GM03348 (cell line): ENCODE results near the gene TMEM52.
"Not testable (repeated sequence)": the region's sequence is repeated elsewhere in the genome, so short reads cannot be mapped to it uniquely, and the experiment has no call there.

Experiments
- DNase-seq: peaks from one replicate; pipeline ENCODE4 v3.0.0; 2012; ENCODE audit warnings: low spot score

The TMEM52 gene

GRCh38 chr1:1893997-1894353 is 25.1 kb downstream of the TMEM52 start:
- DNase-seq: no peak

- no peak for DNase-seq
These were observed 25.6 kb downstream of the TMEM52 start for GRCh38 chr1:1893291-1893985.

- no peak for DNase-seq
These were observed 26.3 kb downstream of the TMEM52 start for GRCh38 chr1:1892763-1893120.

GRCh38 chr1:1892079-1892762 is 26.9 kb downstream of the TMEM52 start:
- no peak for DNase-seq

GRCh38 chr1:1891349-1892078 is 27.6 kb downstream of the TMEM52 start:
- DNase-seq: peak; percentile 93

- DNase-seq: peak; percentile 98
These were observed 28.4 kb downstream of the TMEM52 start, which contains the start of gene GNB1 for GRCh38 chr1:1890506-1891348. Gene GNB1, minus strand, starts transcription at chr1:1891087. Its CDS starts 65,634 bp downstream, at chr1:1825453.

GRCh38 chr1:1889847-1890505 is 29.1 kb downstream of the TMEM52 start:
- DNase-seq: peak; percentile 86

- no peak for DNase-seq
These were observed 29.9 kb downstream of the TMEM52 start for GRCh38 chr1:1889090-1889750.

GRCh38 chr1:1883890-1884289 is 35.2 kb downstream of the TMEM52 start:
- not testable (repeated sequence) for DNase-seq

GRCh38 chr1:1883092-1883873 is 35.8 kb downstream of the TMEM52 start:
- DNase-seq: no peak

GRCh38 chr1:1881727-1882126 is 37.4 kb downstream of the TMEM52 start:
- DNase-seq: no peak

- no peak for DNase-seq
These were observed 38.3 kb downstream of the TMEM52 start for GRCh38 chr1:1880617-1881312.

- DNase-seq: no peak
These were observed 39.1 kb downstream of the TMEM52 start for GRCh38 chr1:1879942-1880341.

- DNase-seq: no peak
These were observed 41.1 kb downstream of the TMEM52 start for GRCh38 chr1:1877865-1878436.

- no peak for DNase-seq
These were observed 42.6 kb downstream of the TMEM52 start for GRCh38 chr1:1876335-1876930.

- DNase-seq: no peak
These were observed 43.1 kb downstream of the TMEM52 start for GRCh38 chr1:1875932-1876331.

GRCh38 chr1:1874901-1875300 is 44.2 kb downstream of the TMEM52 start:
- no peak for DNase-seq

- DNase-seq: no peak
These were observed 45.9 kb downstream of the TMEM52 start for GRCh38 chr1:1873186-1873585.
